ENCODE measurements around the gene YKT6.

The YKT6 gene

DNA sequence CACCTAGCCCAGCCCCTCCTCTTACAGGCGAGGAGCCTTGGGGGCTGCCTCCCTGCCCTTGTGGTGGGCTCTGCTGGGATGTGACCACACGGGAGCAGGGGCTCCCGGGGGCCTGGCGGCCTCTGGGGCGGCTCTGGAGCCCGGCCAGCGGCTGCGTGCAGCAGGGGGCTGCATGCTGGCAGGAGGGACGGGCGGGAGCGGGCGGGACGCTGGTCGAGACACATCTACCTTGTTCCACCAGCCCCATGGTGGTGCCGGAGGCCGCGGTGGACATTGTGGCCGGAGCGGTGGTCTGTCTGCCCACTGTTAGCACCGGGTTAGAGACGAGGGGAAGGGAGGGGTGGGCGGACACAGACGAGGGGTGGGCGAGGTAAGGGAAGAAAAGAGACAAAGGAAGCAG lies 38.6 kb downstream of the YKT6 start:
- H3K4me3 ChIP-seq (ENCODE audit: low read depth, low read length), result no peak overlapping the region
- no peak for DNase-seq (ENCODE audit: low read depth)
- TF ChIP-seq, protein P1, sequence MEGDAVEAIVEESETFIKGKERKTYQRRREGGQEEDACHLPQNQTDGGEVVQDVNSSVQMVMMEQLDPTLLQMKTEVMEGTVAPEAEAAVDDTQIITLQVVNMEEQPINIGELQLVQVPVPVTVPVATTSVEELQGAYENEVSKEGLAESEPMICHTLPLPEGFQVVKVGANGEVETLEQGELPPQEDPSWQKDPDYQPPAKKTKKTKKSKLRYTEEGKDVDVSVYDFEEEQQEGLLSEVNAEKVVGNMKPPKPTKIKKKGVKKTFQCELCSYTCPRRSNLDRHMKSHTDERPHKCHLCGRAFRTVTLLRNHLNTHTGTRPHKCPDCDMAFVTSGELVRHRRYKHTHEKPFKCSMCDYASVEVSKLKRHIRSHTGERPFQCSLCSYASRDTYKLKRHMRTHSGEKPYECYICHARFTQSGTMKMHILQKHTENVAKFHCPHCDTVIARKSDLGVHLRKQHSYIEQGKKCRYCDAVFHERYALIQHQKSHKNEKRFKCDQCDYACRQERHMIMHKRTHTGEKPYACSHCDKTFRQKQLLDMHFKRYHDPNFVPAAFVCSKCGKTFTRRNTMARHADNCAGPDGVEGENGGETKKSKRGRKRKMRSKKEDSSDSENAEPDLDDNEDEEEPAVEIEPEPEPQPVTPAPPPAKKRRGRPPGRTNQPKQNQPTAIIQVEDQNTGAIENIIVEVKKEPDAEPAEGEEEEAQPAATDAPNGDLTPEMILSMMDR (conservative IDR thresholded peaks at IDR 0.05; ENCODE audit: low read depth, low read length), result no peak

DNA sequence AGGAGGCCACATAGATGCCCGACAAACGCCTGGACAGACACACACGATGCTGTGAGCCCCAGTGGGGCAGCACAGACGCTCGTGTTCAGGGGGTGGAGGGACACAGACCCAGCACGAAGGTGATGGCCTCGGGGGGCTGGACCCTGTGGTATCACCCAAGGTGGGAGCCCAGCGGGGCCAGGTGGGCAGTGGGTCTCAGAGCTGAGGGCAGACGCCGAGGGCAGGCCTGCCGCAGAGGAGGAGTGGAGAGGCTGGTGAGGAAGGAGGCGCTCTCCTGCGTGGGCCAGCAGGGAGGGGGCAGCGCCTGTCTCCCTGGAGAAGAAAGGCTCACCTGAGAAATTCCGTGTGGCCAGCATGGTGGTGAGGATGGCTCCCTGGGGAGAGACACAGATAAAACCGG lies 39.6 kb downstream of the YKT6 start:
- no peak overlapping the region for H3K4me3 ChIP-seq (ENCODE audit: low read depth, low read length)
- no peak for DNase-seq (ENCODE audit: low read depth)
- TF ChIP-seq, protein P1 (conservative IDR thresholded peaks at IDR 0.05; ENCODE audit: low read depth, low read length), result no peak

DNA sequence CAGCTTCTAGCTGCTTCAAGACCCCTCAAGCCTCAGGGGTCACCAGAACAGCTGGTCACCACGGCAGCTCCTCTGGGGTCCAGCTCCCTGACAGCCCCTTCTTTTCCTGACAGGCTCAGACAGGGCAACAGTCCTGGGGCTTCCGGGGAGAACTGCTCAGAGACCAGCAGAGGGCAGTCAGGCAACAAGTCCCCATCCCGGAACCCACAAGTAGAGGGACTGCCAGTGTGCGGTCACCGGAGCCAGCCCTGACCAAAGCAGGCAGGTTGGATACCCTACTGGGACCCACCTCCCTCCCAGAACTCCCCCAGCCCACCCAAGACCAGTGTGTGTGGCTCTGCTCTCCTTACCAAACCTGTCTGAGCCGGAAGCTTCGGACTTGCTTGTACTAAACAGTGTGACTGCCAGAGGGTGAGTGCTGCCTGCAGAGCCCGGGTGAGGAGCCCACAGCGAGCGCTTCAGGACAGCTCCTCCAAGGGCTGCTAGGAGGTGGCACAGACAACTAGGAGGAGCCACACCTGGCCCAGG lies 40.3 kb downstream of the YKT6 start:
- TF ChIP-seq, protein P1 (conservative IDR thresholded peaks at IDR 0.05; ENCODE audit: low read depth, low read length), result peak; percentile 91
- H3K4me3 ChIP-seq (ENCODE audit: low read depth, low read length), result peak overlapping the region; percentile 7
- DNase-seq (ENCODE audit: low read depth), result peak; percentile 89

DNA sequence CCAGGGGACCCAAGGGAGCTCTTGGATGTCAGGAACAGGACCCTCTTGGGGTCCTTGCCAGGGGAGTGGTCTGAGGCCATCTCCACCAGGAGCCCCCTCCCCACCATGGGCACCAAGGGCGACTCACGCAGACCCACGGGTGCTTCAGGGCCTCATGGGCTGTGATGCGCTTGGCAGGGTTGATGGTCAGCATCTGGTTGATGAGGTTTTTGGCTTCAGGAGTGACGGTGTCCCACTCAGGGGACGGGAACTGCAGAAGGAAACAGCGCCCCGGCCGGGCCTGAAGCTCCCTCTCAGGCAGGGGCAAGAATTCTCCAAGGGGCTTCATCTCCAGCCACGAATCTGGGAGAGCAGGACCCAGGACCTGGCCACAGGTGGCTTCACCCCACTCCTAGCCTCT lies 41.3 kb downstream of the YKT6 start:
- TF ChIP-seq, protein P1 (conservative IDR thresholded peaks at IDR 0.05; ENCODE audit: low read depth, low read length), result no peak
- no peak for DNase-seq (ENCODE audit: low read depth)
- H3K4me3 ChIP-seq (ENCODE audit: low read depth, low read length), result no peak overlapping the region

DNA sequence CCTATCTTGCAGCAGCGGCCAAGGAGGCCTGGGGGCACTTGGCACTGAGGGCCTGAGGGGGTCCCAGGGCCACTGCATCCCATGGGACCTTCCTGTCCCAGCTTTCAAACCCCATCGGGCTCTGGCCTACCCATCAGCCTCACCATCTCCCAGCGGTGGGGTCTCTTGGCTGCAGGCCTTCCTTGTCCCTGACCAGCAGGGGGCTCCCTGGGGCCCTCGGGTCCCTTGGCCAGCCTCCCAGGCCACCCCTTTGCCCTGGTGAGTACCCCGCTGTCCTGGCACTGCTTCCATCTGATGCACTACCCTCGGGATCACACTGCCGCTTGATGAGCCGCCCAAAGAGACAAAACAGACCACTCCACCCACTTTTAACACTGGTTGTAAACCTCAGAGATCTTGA lies 43.5 kb downstream of the YKT6 start:
- TF ChIP-seq, protein P1 (conservative IDR thresholded peaks at IDR 0.05; ENCODE audit: low read depth, low read length), result peak; percentile 71
- no peak overlapping the region for H3K4me3 ChIP-seq (ENCODE audit: low read depth, low read length)
- peak; percentile 20 for DNase-seq (ENCODE audit: low read depth)

DNA sequence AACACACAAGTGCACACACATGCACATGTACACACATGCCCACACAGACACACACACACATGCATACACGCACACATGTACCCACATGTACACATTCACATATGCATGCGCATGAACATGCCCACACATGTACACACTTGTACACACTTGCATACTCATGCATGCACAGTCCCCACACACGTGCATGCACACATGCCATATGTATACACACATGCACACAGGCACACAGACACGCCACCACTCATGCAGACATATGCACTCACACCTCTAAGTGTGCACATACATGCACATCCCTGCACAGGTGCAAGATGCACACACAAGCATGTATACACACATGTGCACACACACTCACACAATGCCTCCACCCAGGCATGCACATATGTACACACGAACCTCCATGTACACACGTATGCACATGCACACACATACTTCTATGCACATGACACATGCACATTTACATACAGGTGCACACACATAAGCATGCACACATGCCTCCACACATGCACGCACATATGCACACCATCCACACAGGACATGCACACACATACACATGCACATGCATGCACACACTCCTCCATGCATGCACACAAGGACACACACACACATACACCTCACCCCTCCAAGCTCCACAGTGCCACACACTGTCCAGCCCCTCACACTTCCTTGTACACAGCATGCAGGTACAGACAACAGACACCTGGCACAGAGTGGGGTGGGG lies 45.8 kb downstream of the YKT6 start:
- TF ChIP-seq, protein P1 (conservative IDR thresholded peaks at IDR 0.05; ENCODE audit: low read depth, low read length), result no peak
- DNase-seq (ENCODE audit: low read depth), result no peak

More for the DNA sequence above, 45.8 kb downstream of the YKT6 start:
- no peak overlapping the region for H3K4me3 ChIP-seq (ENCODE audit: low read depth, low read length)
